ENCODE data around the gene PIP5K1B.

The PIP5K1B gene

GRCh38 chr9:68740561-68740960 lies 35.5 kb downstream of the PIP5K1B start:
- Histone ChIP-seq H3K36me3 (ENCODE audit: insufficient read depth, low read length) (no peaks in the 10 kb centered on the region), H2AFZ (ENCODE audit: low read length) (no peak overlapping the region), H3K27ac (ENCODE audit: low read depth, low read length, poor library complexity, severe bottlenecking) (no peak overlapping the region), H3K27me3 (ENCODE audit: insufficient read depth, low read length) (no peaks in the 10 kb centered on the region), H3F3A (ENCODE audit: insufficient read depth, low read length) (no peaks in the 10 kb centered on the region), H3K4me2 (ENCODE audit: low read length) (no peak overlapping the region), H3K9me3 (ENCODE audit: low read length) (no peaks in the 10 kb centered on the region), H3K9me2 (ENCODE audit: low read depth, low read length) (no peaks in the 10 kb centered on the region), H3K9ac (ENCODE audit: low read length) (no peak overlapping the region), H3K79me2 (ENCODE audit: insufficient read depth, low read length) (no peaks in the 10 kb centered on the region), H3K4me1 (ENCODE audit: insufficient read depth, low read length, severe bottlenecking) (no peaks in the 10 kb centered on the region), H4K20me1 (ENCODE audit: insufficient read depth, low read length) (no peaks in the 10 kb centered on the region), H3K4me3 (ENCODE audit: low read depth, low read length, poor library complexity, severe bottlenecking) (no peak overlapping the region)
- no peak for TF ChIP-seq CTCF (IDR thresholded peaks at IDR 0.05; ENCODE audit: low read length)
- no peak for TF ChIP-seq EZH2 (IDR thresholded peaks at IDR 0.05; ENCODE audit: borderline replicate concordance, low read length)

GRCh38 chr9:68741234-68741633 lies 36.2 kb downstream of the PIP5K1B start:
- Histone ChIP-seq H3K9me3 (ENCODE audit: low read length) (no peaks in the 10 kb centered on the region), H3K4me1 (ENCODE audit: insufficient read depth, low read length, severe bottlenecking) (no peaks in the 10 kb centered on the region), H3K27ac (ENCODE audit: low read depth, low read length, poor library complexity, severe bottlenecking) (no peak overlapping the region), H3K9me2 (ENCODE audit: low read depth, low read length) (no peaks in the 10 kb centered on the region), H3K79me2 (ENCODE audit: insufficient read depth, low read length) (no peaks in the 10 kb centered on the region), H3K9ac (ENCODE audit: low read length) (no peak overlapping the region), H3K4me3 (ENCODE audit: low read depth, low read length, poor library complexity, severe bottlenecking) (no peak overlapping the region), H3K27me3 (ENCODE audit: insufficient read depth, low read length) (no peaks in the 10 kb centered on the region), H4K20me1 (ENCODE audit: insufficient read depth, low read length) (no peaks in the 10 kb centered on the region), H3K4me2 (ENCODE audit: low read length) (no peak overlapping the region), H3K36me3 (ENCODE audit: insufficient read depth, low read length) (no peaks in the 10 kb centered on the region), H2AFZ (ENCODE audit: low read length) (no peak overlapping the region), H3F3A (ENCODE audit: insufficient read depth, low read length) (no peaks in the 10 kb centered on the region)
- TF ChIP-seq CTCF (IDR thresholded peaks at IDR 0.05; ENCODE audit: low read length): no peak
- no peak for TF ChIP-seq EZH2 (IDR thresholded peaks at IDR 0.05; ENCODE audit: borderline replicate concordance, low read length)

- no peaks in the 10 kb centered on the region for H3K9me2 ChIP-seq (ENCODE audit: low read depth, low read length)
- no peaks in the 10 kb centered on the region for H3K4me1 ChIP-seq (ENCODE audit: insufficient read depth, low read length, severe bottlenecking)
- no peaks in the 10 kb centered on the region for H3K79me2 ChIP-seq (ENCODE audit: insufficient read depth, low read length)
- no peak overlapping the region for H3K4me2 ChIP-seq (ENCODE audit: low read length)
- H3K4me3 ChIP-seq (ENCODE audit: low read depth, low read length, poor library complexity, severe bottlenecking): no peak overlapping the region
- no peak for TF ChIP-seq CTCF (IDR thresholded peaks at IDR 0.05; ENCODE audit: low read length)
- no peak overlapping the region for H2AFZ ChIP-seq (ENCODE audit: low read length)
- H3K9me3 ChIP-seq (ENCODE audit: low read length): no peaks in the 10 kb centered on the region
- H3K27me3 ChIP-seq (ENCODE audit: insufficient read depth, low read length): no peaks in the 10 kb centered on the region
- no peaks in the 10 kb centered on the region for H3K36me3 ChIP-seq (ENCODE audit: insufficient read depth, low read length)
- no peak overlapping the region for H3K9ac ChIP-seq (ENCODE audit: low read length)
- H3F3A ChIP-seq (ENCODE audit: insufficient read depth, low read length): no peaks in the 10 kb centered on the region
- H3K27ac ChIP-seq (ENCODE audit: low read depth, low read length, poor library complexity, severe bottlenecking): no peak overlapping the region
- no peaks in the 10 kb centered on the region for H4K20me1 ChIP-seq (ENCODE audit: insufficient read depth, low read length)
These were observed 36.8 kb downstream of the PIP5K1B start for GRCh38 chr9:68741704-68742332.
